A549 (cell line): ENCODE measurements around the gene NUDT1. TPM values are rescaled to one million over a fixed set of nuclear protein-coding genes. Genes with fewer than 3 reads are reported as not detected.

ENCODE experiments used
- ATAC-seq, 2 experiments: fragments of 200-7000 bp in 1 of 2; fragments of >200 bp in 1 of 2; cut with Nextera tagmentation in 1 of 2; cut with Tn5 transposase in 1 of 2; 3 replicates each; pipeline versions ENCODE4 v1.8.0 to v1.9.1; 2018 to 2020; ENCODE audit warnings: mild to moderate bottlenecking in 1 of 2, moderate library complexity in 1 of 2
- CTCF ChIA-PET: fragments of 300-600 bp; sonication (Branson Sonifier 250); formaldehyde crosslinking; extraction: SDS; loops from one replicate; lab custom pipeline; 2021; ENCODE audit warnings: antibody characterized with exemption, inconsistent platforms; lab: Yijun Ruan, JAX
- POLR2A ChIA-PET: fragments of 350-600 bp; formaldehyde crosslinking; extraction: SDS; loops from one replicate; lab custom pipeline; 2021; ENCODE audit warnings: antibody characterized with exemption, inconsistent platforms; lab: Yijun Ruan, JAX
- DNase-seq, 2 experiments: peaks; one replicate each; pipeline versions ENCODE4 v3.0.0 to v3.0.0-alpha.2; 2011 to 2016; ENCODE audit warnings: low read depth in 1 of 2, low spot score in 1 of 2
- FAIRE-seq: peaks from 2 replicates; lab custom pipeline; 2011; peaks lifted over from hg19 to GRCh38; lab: Jason Lieb, UNC
- H3K27ac ChIP-seq, 2 experiments: fragments of >200 bp; sonication (Bioruptor Twin); formaldehyde crosslinking; 3 replicates each; pipeline ENCODE4 v1.5.1; 2016 to 2017
- H3K4me1 ChIP-seq: fragments of >200 bp; sonication (Bioruptor Twin); formaldehyde crosslinking; 3 replicates; pipeline ENCODE4 v1.6.1; 2016
- H3K4me2 ChIP-seq: fragments of >200 bp; sonication (Bioruptor Twin); formaldehyde crosslinking; 3 replicates; pipeline ENCODE4 v1.6.1; 2016
- H3K4me3 ChIP-seq: fragments of >200 bp; sonication (Bioruptor Twin); formaldehyde crosslinking; 3 replicates; pipeline ENCODE4 v1.5.1; 2016
- H3K9me3 ChIP-seq: fragments of >200 bp; sonication (Bioruptor Twin); formaldehyde crosslinking; 3 replicates; pipeline ENCODE4 v1.6.1; 2016
- CBX2 ChIP-seq: fragments of 200-600 bp; sonication (generic); IDR thresholded peaks from 2 replicates; pipeline ENCODE4 v1.6.1; 2016; ENCODE audit warnings: low read depth, mild to moderate bottlenecking, borderline replicate concordance
- CBX8 ChIP-seq: fragments of 200-600 bp; sonication (generic); IDR thresholded peaks from 2 replicates; pipeline ENCODE4 v1.6.1; 2016
- CEBPB ChIP-seq, 2 experiments: fragments of >200 bp in 1 of 2; sonication (Bioruptor Twin) in 1 of 2; formaldehyde crosslinking in 1 of 2; IDR thresholded peaks; 2 replicates each; pipeline ENCODE4 v1.6.1; 2012 to 2016
- CHD2 ChIP-seq: fragments of 150-350 bp; IDR thresholded peaks from 2 replicates; pipeline ENCODE4 v1.6.1; 2014; ENCODE audit warnings: low read length; ENCODE audit not compliant: partially characterized antibody
- EHMT2 ChIP-seq: fragments of 200-600 bp; sonication (generic); IDR thresholded peaks from 2 replicates; pipeline ENCODE4 v1.6.1; 2016; ENCODE audit warnings: antibody characterized with exemption, low read depth, mild to moderate bottlenecking, moderate library complexity
- EP300 ChIP-seq, 2 experiments: fragments of >200 bp; sonication (Bioruptor Twin); formaldehyde crosslinking; IDR thresholded peaks; 2 replicates in 1 of 2; 3 replicates in 1 of 2; pipeline ENCODE4 v1.6.1; 2016 to 2017
- FOXS1 ChIP-seq: fragments of 250-450 bp; sonication (Bioruptor Pico); IDR thresholded peaks from 2 replicates; pipeline ENCODE4 v1.5.0; 2020; ENCODE audit warnings: mild to moderate bottlenecking, moderate library complexity
- HEYL ChIP-seq: fragments of 250-450 bp; sonication (Bioruptor Pico); IDR thresholded peaks from 2 replicates; pipeline ENCODE4 v1.8.0; 2021; ENCODE audit warnings: mild to moderate bottlenecking, moderate library complexity
- HOXA7 ChIP-seq: fragments of 250-450 bp; sonication (Bioruptor Pico); IDR thresholded peaks from 2 replicates; pipeline ENCODE4 v1.5.0; 2020; ENCODE audit warnings: mild to moderate bottlenecking, moderate library complexity
- HOXB13 ChIP-seq: fragments of 250-450 bp; sonication (Bioruptor Pico); IDR thresholded peaks from 2 replicates; pipeline ENCODE4 v1.5.0; 2020; ENCODE audit warnings: low read depth, mild to moderate bottlenecking, moderate library complexity
- HOXB5 ChIP-seq: fragments of 250-450 bp; sonication (Bioruptor Pico); IDR thresholded peaks from 2 replicates; pipeline ENCODE4 v1.5.0; 2020; ENCODE audit warnings: mild to moderate bottlenecking, moderate library complexity
- KDM1A ChIP-seq: fragments of 200-600 bp; sonication (generic); IDR thresholded peaks from 2 replicates; pipeline ENCODE4 v1.6.1; 2016; ENCODE audit warnings: low read depth, mild to moderate bottlenecking
- MAFK ChIP-seq: fragments of 450-650 bp; IDR thresholded peaks from 2 replicates; pipeline ENCODE4 v1.6.1; 2014; ENCODE audit not compliant: partially characterized antibody
- NFE2L2 ChIP-seq: fragments of 150-350 bp; conservative IDR thresholded peaks from 2 replicates; pipeline ENCODE4 v1.6.1; 2014; ENCODE audit warnings: low read length
- PHF8 ChIP-seq: fragments of 200-600 bp; sonication (generic); IDR thresholded peaks from 2 replicates; pipeline ENCODE4 v1.6.1; 2016; ENCODE audit warnings: low read depth, mild to moderate bottlenecking, antibody characterized with exemption, moderate library complexity, borderline replicate concordance
- POLR2AphosphoS2 ChIP-seq: conservative IDR thresholded peaks from 2 replicates; pipeline ENCODE4 v1.6.1; 2012; ENCODE audit warnings: low read length, improper control_type of control experiment, inconsistent platforms
- RCOR1 ChIP-seq: fragments of 150-350 bp; IDR thresholded peaks from 2 replicates; pipeline ENCODE4 v1.6.1; 2014; ENCODE audit warnings: antibody characterized with exemption, low read length, low read depth
- RFX5 ChIP-seq: fragments of 450-650 bp; IDR thresholded peaks from 2 replicates; pipeline ENCODE4 v1.7.1; 2014; ENCODE audit warnings: antibody characterized with exemption, mild to moderate bottlenecking, moderate library complexity
- SMC3 ChIP-seq: fragments of >200 bp; sonication (Bioruptor Twin); formaldehyde crosslinking; IDR thresholded peaks from 3 replicates; pipeline ENCODE4 v1.6.1; 2018; ENCODE audit warnings: inconsistent platforms
- SREBF2 ChIP-seq: fragments of 450-650 bp; IDR thresholded peaks from 2 replicates; pipeline ENCODE4 v1.6.1; 2014; ENCODE audit warnings: mild to moderate bottlenecking, moderate library complexity
- ZC3H11A ChIP-seq: fragments of 450-650 bp; IDR thresholded peaks from 2 replicates; pipeline ENCODE4 v1.6.1; 2014; ENCODE audit warnings: antibody characterized with exemption, mild to moderate bottlenecking
- ZSCAN20 ChIP-seq: fragments of 250-450 bp; sonication (Bioruptor Pico); IDR thresholded peaks from 2 replicates; pipeline ENCODE4 v1.8.0; 2022; ENCODE audit warnings: mild to moderate bottlenecking, moderate library complexity
- WGBS: methylation state at CpG from one replicate; pipeline ENCODE4 v1.1.6; 2017; ENCODE audit errors: missing lambda C conversion rate; 5-methylcytosine and 5-hydroxymethylcytosine counted together
- polyA plus RNA-seq, 4 experiments: library from polyadenylated mRNA; depleted of rRNA in 3 of 4; stranded (reverse); fragments of >200 nt; fragmentation: RNase III in 1 of 4; extraction: RNeasy Plus Mini Kit Qiagen cat#74134 plus additional on column Dnase treatment in 1 of 4; gene quantifications; 2 replicates in 3 of 4; 3 replicates in 1 of 4; pipeline ENCODE4 v1.2.3, GENCODE V29; 2011 to 2017
- TF ChIP-seq, protein P1 (sequence below): fragments of 150-350 bp; IDR thresholded peaks from 2 replicates; pipeline ENCODE4 v1.6.1; 2014; ENCODE audit warnings: low read depth, mild to moderate bottlenecking, low read length
- TF ChIP-seq, protein P2 (sequence below): IDR thresholded peaks from 2 replicates; pipeline ENCODE4 v1.6.1; 2012
- TF ChIP-seq, protein P3 (sequence below): fragments of >200 bp; sonication (Bioruptor Twin); formaldehyde crosslinking; IDR thresholded peaks from 2 replicates; pipeline ENCODE4 v1.6.1; 2016
- TF ChIP-seq, protein P4 (sequence below): IDR thresholded peaks from 2 replicates; pipeline ENCODE4 v1.6.1; 2012; ENCODE audit warnings: low read depth, borderline replicate concordance

The NUDT1 gene
- polyA plus RNA-seq, 2 of the 4 experiments (the other 2 are of a cell fraction), result 38.3 to 92.3 TPM

DNA sequence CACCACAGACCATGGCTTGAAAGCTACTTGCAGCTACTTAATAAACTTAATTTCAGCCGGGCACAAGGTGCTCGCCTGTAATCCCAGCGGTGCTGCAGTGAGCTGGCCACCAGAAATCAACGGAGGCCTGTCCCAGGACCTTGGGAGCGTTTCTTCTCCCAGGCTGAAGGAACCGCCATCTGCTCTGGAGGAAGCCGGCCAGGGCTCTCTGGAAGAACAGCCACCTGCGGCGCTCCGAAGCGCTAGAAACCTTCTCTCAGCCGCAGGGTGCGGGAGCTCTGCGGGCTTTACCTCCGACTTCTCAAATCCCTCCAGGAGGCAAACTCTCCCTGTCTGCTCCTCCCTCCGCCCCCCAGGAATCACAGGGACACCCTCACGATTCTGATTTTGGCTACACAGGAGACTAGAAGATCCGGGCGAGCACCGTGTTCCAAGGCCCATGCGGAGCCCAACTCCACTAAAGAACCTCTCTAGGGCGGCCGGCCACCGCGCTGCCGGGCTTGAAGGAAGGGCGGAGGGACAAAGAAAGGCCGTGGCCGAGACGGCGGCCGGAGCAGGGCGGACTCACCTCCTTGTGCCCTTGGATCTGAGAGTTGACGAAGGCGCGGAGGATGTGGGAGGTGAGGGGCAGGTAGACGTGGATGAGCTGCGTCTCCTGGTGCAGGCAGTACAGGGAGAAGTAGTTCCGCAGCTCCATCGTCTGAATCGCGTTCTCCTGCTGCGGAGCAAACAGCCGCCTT lies 14.4 kb downstream of the NUDT1 start (continued):
- TF ChIP-seq KDM1A, result no peak

DNA sequence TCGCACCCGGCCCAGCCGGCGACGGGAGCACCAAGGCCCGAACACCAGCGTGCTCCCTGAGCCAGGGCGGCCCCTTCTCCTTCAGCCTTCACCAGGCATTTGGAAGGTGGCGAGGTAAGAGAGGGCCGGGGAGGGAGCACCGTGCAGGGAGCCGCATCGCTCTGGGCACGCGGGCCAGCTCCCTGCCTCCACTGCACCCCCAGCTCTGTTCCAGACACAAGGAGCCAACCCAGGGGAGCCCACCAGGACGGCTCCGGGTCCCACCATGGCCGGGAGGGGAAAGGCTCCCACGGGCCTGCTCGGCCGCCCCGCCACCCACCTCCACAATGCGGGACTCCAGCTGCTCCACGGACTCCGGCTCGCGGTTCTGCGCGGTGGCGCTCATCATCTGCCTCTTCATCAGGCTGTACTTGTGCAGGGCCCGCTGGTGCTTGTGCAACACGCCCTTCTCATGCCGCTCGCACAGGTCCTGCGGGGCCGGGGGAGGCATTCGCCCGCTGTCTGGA lies 15.1 kb downstream of the NUDT1 start:
- ChIA-PET POLR2A (no interaction called here), CTCF (interaction anchor here (0.7 to 1.2 kb wide), 3 partner anchors 9 to 194 kb away, joined by 3 to 5 read pairs (median 3); no protein-coding TSS in a partner anchor)
- Histone ChIP-seq H3K9me3 (no peaks in the 10 kb centered on the region), H3K4me3 (no peak overlapping the region), H3K4me1 (peaks cover 9% of the 10 kb centered on the region), H3K4me2 (no peak overlapping the region), H3K27ac (no peak overlapping the region)
- TF ChIP-seq HOXA7 (CRISPR knock-in tag) (no peak), HOXB13 (CRISPR knock-in tag) (no peak), EP300 (IDR thresholded peaks at IDR 0.05) (no peak), RCOR1 (no peak), CBX2 (no peak), SMC3 (no peak), SREBF2 (no peak), MAFK (no peak), CEBPB (IDR thresholded peaks at IDR 0.05) (no peak), CBX8 (no peak)
- TF ChIP-seq, protein P1, sequence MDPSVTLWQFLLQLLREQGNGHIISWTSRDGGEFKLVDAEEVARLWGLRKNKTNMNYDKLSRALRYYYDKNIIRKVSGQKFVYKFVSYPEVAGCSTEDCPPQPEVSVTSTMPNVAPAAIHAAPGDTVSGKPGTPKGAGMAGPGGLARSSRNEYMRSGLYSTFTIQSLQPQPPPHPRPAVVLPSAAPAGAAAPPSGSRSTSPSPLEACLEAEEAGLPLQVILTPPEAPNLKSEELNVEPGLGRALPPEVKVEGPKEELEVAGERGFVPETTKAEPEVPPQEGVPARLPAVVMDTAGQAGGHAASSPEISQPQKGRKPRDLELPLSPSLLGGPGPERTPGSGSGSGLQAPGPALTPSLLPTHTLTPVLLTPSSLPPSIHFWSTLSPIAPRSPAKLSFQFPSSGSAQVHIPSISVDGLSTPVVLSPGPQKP, result no peak
- TF ChIP-seq, protein P2, sequence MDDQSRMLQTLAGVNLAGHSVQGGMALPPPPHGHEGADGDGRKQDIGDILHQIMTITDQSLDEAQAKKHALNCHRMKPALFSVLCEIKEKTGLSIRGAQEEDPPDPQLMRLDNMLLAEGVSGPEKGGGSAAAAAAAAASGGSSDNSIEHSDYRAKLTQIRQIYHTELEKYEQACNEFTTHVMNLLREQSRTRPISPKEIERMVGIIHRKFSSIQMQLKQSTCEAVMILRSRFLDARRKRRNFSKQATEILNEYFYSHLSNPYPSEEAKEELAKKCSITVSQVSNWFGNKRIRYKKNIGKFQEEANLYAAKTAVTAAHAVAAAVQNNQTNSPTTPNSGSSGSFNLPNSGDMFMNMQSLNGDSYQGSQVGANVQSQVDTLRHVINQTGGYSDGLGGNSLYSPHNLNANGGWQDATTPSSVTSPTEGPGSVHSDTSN, result no peak
- FAIRE-seq, result no peak
- no peak for DNase-seq
- ATAC-seq, result no peak
- 92% methylated on average over 38 of the region's 38 CpGs for WGBS

DNA sequence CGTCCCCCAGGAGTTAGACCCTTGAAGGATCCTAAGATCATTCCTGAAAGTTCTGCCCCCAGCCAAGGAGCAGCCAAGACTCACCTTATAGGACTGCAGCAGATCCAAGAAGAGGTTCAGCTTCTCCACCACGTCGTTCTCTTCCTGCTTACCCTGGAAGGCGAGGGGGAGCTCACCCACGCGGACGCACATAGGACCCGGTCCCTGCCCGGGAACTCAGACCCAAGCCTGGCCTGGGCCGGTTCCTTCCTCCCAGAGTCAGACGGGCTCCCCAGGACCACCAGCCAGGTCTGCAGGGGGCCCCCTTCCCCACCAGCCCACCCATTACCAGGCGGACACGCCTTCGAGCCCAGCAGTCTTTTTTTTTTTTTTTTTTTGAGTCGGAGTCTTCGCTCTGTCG lies 15.6 kb downstream of the NUDT1 start:
- ATAC-seq (no peak), DNase-seq (no peak), FAIRE-seq (no peak)
- ChIA-PET POLR2A (no interaction called here), CTCF (interaction anchor here (0.7 to 1.1 kb wide), 2 partner anchors 91 to 194 kb away, joined by 3 read pairs; no protein-coding TSS in a partner anchor)
- TF ChIP-seq, protein P3, sequence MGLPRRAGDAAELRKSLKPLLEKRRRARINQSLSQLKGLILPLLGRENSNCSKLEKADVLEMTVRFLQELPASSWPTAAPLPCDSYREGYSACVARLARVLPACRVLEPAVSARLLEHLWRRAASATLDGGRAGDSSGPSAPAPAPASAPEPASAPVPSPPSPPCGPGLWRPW, result no peak
- no peak for TF ChIP-seq PHF8
- TF ChIP-seq HOXB5 (CRISPR knock-in tag), result no peak
- no peak for TF ChIP-seq EHMT2
- no peak for TF ChIP-seq RFX5
- TF ChIP-seq CHD2, result no peak
- TF ChIP-seq HEYL (CRISPR knock-in tag), result no peak
- no peak for TF ChIP-seq ZC3H11A
- no peak for TF ChIP-seq POLR2AphosphoS2
- no peak for TF ChIP-seq ZSCAN20 (CRISPR knock-in tag)
- TF ChIP-seq HOXA7 (CRISPR knock-in tag), result no peak
- no peak for TF ChIP-seq FOXS1 (CRISPR knock-in tag)
- TF ChIP-seq NFE2L2, result no peak
- TF ChIP-seq, protein P4, sequence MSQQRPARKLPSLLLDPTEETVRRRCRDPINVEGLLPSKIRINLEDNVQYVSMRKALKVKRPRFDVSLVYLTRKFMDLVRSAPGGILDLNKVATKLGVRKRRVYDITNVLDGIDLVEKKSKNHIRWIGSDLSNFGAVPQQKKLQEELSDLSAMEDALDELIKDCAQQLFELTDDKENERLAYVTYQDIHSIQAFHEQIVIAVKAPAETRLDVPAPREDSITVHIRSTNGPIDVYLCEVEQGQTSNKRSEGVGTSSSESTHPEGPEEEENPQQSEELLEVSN, result no peak
- TF ChIP-seq SMC3, result no peak
- Histone ChIP-seq H3K4me3 (no peak overlapping the region), H3K4me1 (peaks cover 9% of the 10 kb centered on the region), H3K27ac (no peak overlapping the region), H3K9me3 (no peaks in the 10 kb centered on the region), H3K4me2 (no peak overlapping the region)
- 91% methylated on average over 17 of the region's 17 CpGs for WGBS
